Muscle layer of duodenum (tissue), 2 donors: ENCODE data around the gene MPZL2.
"Not testable (repeated sequence)": the region's sequence is repeated elsewhere in the genome, so short reads cannot be mapped to it uniquely, and the experiment has no call there.

ENCODE experiments used
- H3K27ac ChIP-seq: one replicate; pipeline ENCODE4 v1.7.0; 2013; ENCODE audit warnings: mild to moderate bottlenecking, low read length
- H3K27me3 ChIP-seq: one replicate; pipeline ENCODE4 v1.7.0; 2013; ENCODE audit warnings: low read depth, mild to moderate bottlenecking, control low read depth, low read length
- H3K36me3 ChIP-seq, 2 donors: one replicate each; pipeline ENCODE4 v1.7.0; 2013; ENCODE audit warnings: low read length in 2 of 2, control low read depth in 1 of 2, mild to moderate bottlenecking in 1 of 2; ENCODE audit not compliant: insufficient read depth in 2 of 2, control insufficient read depth in 1 of 2
- H3K4me1 ChIP-seq, 2 donors: one replicate each; pipeline ENCODE4 v1.7.0; 2013; ENCODE audit warnings: low read length in 2 of 2, mild to moderate bottlenecking in 2 of 2, control low read depth in 1 of 2, moderate library complexity in 1 of 2; ENCODE audit not compliant: insufficient read depth in 2 of 2, control insufficient read depth in 1 of 2
- H3K4me3 ChIP-seq, 2 donors: one replicate each; pipeline ENCODE4 v1.7.0; 2013; ENCODE audit warnings: low read length in 2 of 2, low read depth in 1 of 2, mild to moderate bottlenecking in 1 of 2
- H3K9me3 ChIP-seq, 2 donors: one replicate each; pipeline ENCODE4 v1.7.0; 2013; ENCODE audit warnings: low read length in 2 of 2, control low read depth in 1 of 2, mild to moderate bottlenecking in 1 of 2; ENCODE audit not compliant: control insufficient read depth in 1 of 2
- donor health status: healthy.

MPZL2 gene

GRCh38 chr11:118263695-118264568, at the start of gene MPZL2:
Gene MPZL2 (minus strand): TSS chr11:118264297. CDS start chr11:118264153, 144 bp downstream.
- Histone ChIP-seq H3K4me1 (peaks cover 0 to 5% of the 10 kb centered on the region in 2 donors), H3K27ac (peak within 1 kb of the TSS; percentile 68), H3K4me3 (peak within 1 kb of the TSS; percentile 42 to 65), H3K27me3 (no peaks in the 10 kb centered on the region), H3K36me3 (no peaks in the 10 kb centered on the region), H3K9me3 (no peaks in the 10 kb centered on the region)

GRCh38 chr11:118313242-118313641, 49.1 kb upstream of the MPZL2 start:
- Histone ChIP-seq H3K27ac (no peak overlapping the region), H3K9me3 (no peaks in the 10 kb centered on the region), H3K36me3 (no peaks in the 10 kb centered on the region), H3K4me3 (no peak overlapping the region), H3K27me3 (no peaks in the 10 kb centered on the region), H3K4me1 (peaks cover 12 to 17% of the 10 kb centered on the region in 2 donors)

- Histone ChIP-seq H3K4me1 (peaks cover 12 to 17% of the 10 kb centered on the region in 2 donors), H3K4me3 (no peak overlapping the region), H3K27me3 (no peaks in the 10 kb centered on the region), H3K36me3 (no peaks in the 10 kb centered on the region), H3K9me3 (no peaks in the 10 kb centered on the region), H3K27ac (no peak overlapping the region)
Measured at GRCh38 chr11:118312328-118312727, 48.2 kb upstream of the MPZL2 start.

- peaks cover 9 to 12% of the 10 kb centered on the region in 2 donors for H3K4me1 ChIP-seq
- H3K27ac ChIP-seq: no peak overlapping the region
- H3K36me3 ChIP-seq: no peaks in the 10 kb centered on the region
- no peak overlapping the region for H3K4me3 ChIP-seq
- no peaks in the 10 kb centered on the region for H3K27me3 ChIP-seq
- H3K9me3 ChIP-seq: no peaks in the 10 kb centered on the region
Measured at GRCh38 chr11:118311518-118311917, 47.4 kb upstream of the MPZL2 start.

- Histone ChIP-seq H3K4me3 (no peak overlapping the region), H3K27me3 (no peaks in the 10 kb centered on the region), H3K27ac (no peak overlapping the region), H3K9me3 (no peaks in the 10 kb centered on the region), H3K4me1 (peaks cover 6% of the 10 kb centered on the region in 2 donors), H3K36me3 (no peaks in the 10 kb centered on the region)
Measured at GRCh38 chr11:118310781-118311485, 46.8 kb upstream of the MPZL2 start.

GRCh38 chr11:118310271-118310670, 46.2 kb upstream of the MPZL2 start:
- Histone ChIP-seq H3K27ac (no peak overlapping the region), H3K9me3 (no peaks in the 10 kb centered on the region), H3K27me3 (no peaks in the 10 kb centered on the region), H3K4me1 (peaks cover 0 to under 1% of the 10 kb centered on the region in 2 donors), H3K4me3 (no peak overlapping the region), H3K36me3 (no peaks in the 10 kb centered on the region)

- not testable (repeated sequence) for H3K9me3 ChIP-seq, H3K27me3 ChIP-seq, H3K27ac ChIP-seq, H3K36me3 ChIP-seq, H3K4me1 ChIP-seq, H3K4me3 ChIP-seq
Measured at GRCh38 chr11:118308995-118309528, 45.0 kb upstream of the MPZL2 start.

GRCh38 chr11:118306556-118306955, 42.5 kb upstream of the MPZL2 start:
- H3K36me3 ChIP-seq: no peaks in the 10 kb centered on the region
- H3K4me1 ChIP-seq: no peaks in the 10 kb centered on the region
- H3K9me3 ChIP-seq: no peaks in the 10 kb centered on the region
- no peaks in the 10 kb centered on the region for H3K27me3 ChIP-seq
- H3K27ac ChIP-seq: no peak overlapping the region
- no peak overlapping the region for H3K4me3 ChIP-seq

GRCh38 chr11:118305726-118306125, 41.6 kb upstream of the MPZL2 start:
- no peaks in the 10 kb centered on the region for H3K27me3 ChIP-seq
- no peaks in the 10 kb centered on the region for H3K36me3 ChIP-seq
- no peaks in the 10 kb centered on the region for H3K4me1 ChIP-seq
- no peak overlapping the region for H3K4me3 ChIP-seq
- H3K9me3 ChIP-seq: no peaks in the 10 kb centered on the region
- H3K27ac ChIP-seq: no peak overlapping the region

- H3K9me3 ChIP-seq: no peaks in the 10 kb centered on the region
- no peaks in the 10 kb centered on the region for H3K36me3 ChIP-seq
- H3K27ac ChIP-seq: peak within 1 kb of the TSS; percentile 14
- H3K4me1 ChIP-seq: no peaks in the 10 kb centered on the region
- peak within 1 kb of the TSS in 1 of 2 donors; percentile 19 for H3K4me3 ChIP-seq
- H3K27me3 ChIP-seq: no peaks in the 10 kb centered on the region
Measured at GRCh38 chr11:118304568-118305248, 40.6 kb upstream of the MPZL2 start, which contains the start of gene CD3E. Gene CD3E (plus strand): TSS chr11:118304730. CDS start chr11:118304953, 223 bp downstream.

- Histone ChIP-seq H3K36me3 (no peaks in the 10 kb centered on the region), H3K27me3 (no peaks in the 10 kb centered on the region), H3K9me3 (no peaks in the 10 kb centered on the region), H3K4me3 (no peak overlapping the region), H3K27ac (no peak overlapping the region), H3K4me1 (no peaks in the 10 kb centered on the region)
Measured at GRCh38 chr11:118304227-118304567, 40.1 kb upstream of the MPZL2 start.
